ENCODE results near the gene SYNPO.

The SYNPO gene

DNA sequence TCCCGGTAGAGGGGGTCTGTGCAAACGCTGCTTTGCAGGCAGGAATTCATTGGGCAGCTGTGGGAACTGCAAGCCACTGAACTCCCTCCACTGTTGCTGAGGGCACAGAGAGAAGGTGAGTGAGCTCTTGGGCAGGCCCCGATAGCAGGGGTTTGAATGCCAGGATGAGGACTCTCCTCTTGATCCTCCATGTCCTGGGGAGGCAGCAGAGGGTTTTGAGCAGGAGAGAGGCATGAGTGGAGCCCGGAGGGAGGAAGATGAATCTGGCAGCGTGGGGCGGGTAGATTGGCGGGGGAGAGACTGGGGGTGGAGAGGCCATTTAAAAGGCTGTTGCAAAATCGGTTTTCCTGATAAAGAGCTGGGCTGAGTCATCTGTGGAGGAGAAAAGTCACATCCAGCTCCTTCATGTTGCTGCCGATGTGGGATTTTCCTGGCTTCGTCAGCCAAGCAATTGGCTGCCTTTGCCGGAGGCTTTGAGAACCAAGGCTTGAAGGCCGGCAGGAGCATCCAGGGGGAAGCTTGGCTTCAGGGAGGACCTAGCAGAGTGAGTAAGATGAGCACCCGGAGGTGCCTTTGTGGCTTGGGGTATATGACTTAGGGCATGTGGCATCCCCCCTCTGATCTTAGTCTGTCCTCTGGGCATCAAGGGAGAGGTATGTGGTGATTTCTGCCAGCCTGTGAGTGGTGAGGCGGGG, at the start of gene SYNPO:
SYNPO (plus strand) TSS at position 350 of the 695 bp plus-strand sequence. CDS start 7,616 bp downstream, outside the sequence.
- DNase-seq: peak in 32 of 56 donors; percentile 20 to 74 (median 47)

- peak in 21 of 56 donors; percentile 8 to 58 (median 35) for DNase-seq
Measured at GRCh38 chr5:150590979-150591695, 49.3 kb upstream of the SYNPO start.

GRCh38 chr5:150593593-150593992, 46.9 kb upstream of the SYNPO start:
- DNase-seq: no peak

DNA sequence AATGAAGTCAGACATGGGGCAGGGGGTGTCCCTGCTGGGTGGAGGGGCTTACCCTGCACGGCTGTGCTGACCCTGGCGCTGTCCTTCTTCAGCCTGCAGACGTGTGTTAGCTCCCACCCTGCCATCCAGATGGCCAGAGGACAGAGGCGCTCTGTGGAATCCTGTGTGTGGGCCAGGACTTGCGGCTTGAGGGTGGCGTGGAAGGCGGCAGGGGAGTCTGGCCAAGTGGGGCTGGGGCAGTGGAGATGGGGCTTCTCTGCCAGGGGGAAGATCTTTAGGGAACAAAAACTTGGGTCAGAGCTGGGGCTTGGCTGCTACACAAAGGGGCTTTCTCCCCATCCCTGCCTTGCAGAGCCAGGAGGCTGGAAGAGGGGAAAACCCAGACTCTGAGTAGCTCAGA, 46.5 kb upstream of the SYNPO start:
- peak in 25 of 56 donors; percentile 15 to 63 (median 35) for DNase-seq

DNA sequence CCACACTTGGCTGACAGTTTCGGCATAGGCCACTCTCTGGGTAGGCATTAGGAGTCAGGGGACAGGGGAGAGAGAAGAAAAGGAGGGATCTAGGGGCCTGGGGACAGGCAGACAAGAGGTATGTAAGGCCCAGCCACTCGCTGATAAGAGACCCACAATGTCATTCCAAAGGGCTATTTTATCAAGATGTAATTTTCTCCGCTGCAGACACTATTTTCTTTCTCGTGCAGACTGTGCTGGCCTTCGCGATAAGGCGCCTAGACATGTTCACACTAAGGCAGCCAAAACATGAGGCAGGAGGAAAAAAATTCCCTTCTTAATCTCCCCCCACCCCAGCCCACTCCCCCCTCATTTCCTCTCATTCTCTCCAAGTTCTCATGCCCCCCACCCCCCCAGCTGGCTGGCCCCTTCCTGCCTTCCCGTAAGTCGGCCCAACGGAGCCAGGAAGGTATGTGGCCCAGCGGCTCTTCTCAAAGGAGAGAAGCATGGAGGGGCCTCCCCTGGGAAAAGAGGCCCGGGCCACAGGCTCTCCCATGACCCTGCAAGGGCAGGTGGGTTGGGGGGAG, 44.9 kb upstream of the SYNPO start:
- DNase-seq: no peak

GRCh38 chr5:150596313-150596712, 44.1 kb upstream of the SYNPO start:
- no peak for DNase-seq

DNA sequence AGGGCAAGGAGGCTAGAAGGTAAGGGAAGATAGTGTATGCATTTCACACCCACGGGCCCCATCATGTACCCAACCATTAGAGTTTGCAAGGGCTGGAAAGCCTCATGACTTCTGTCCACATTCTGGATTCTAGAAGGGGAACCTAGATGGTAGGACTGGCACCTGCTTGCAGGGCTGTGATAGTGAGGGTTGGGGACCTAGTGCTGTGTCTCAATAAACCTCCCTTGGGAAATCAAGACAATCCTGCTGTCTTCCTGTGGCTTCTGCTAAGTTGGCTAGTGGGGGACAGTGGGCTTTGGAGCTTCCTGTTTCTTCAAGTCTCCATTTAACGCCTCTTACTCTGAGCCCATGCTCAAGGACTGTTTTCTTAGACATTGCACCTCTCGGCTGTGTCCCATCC, 43.6 kb upstream of the SYNPO start:
- DNase-seq: no peak

DNA sequence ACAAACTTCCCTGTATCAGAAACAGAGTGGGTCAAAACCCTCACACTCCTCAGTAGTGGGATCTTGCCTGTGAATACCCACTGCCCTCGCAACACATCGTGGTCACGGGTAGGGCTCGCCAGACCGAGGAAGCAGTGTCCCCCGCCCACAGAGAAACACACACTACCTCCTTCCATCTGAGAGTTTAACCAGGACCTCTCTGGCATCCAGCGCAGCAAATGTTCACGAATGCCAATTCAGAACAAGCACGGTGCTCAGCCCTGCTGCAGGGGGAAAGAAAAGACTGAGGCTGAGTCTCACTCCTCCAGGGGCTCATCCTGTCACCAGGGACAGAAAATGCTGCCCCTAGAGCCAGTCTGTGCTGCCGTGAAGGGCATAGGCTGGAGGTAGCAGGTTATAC, 42.5 kb upstream of the SYNPO start:
- DNase-seq: no peak

DNA sequence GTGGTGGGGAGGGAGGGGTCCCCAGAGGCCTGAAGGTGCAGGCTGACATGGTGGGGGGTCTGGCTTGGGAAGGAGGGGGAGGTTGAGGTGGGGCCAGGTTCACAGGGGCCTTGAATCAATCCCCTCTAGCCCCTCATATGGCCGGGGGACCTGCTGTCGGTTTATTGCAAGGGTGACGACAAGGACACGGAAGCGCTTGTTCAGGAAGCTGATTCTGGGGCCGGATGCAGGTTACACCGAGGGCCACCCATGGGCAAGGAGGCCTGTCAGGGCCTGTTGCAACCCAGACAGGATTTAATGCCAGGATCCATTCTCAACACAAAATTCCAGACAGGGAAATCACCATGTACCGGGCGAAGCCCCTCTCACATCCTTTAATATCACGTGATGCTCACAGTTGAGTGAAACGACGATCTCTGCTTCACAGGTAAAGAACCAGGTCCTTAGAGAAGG, 41.6 kb upstream of the SYNPO start:
- no peak for DNase-seq

- no peak for DNase-seq
Measured at GRCh38 chr5:150599281-150599680, 41.2 kb upstream of the SYNPO start.

GRCh38 chr5:150599917-150600511, 40.4 kb upstream of the SYNPO start:
- DNase-seq: peak in 31 of 56 donors; percentile 10 to 78 (median 28)

DNA sequence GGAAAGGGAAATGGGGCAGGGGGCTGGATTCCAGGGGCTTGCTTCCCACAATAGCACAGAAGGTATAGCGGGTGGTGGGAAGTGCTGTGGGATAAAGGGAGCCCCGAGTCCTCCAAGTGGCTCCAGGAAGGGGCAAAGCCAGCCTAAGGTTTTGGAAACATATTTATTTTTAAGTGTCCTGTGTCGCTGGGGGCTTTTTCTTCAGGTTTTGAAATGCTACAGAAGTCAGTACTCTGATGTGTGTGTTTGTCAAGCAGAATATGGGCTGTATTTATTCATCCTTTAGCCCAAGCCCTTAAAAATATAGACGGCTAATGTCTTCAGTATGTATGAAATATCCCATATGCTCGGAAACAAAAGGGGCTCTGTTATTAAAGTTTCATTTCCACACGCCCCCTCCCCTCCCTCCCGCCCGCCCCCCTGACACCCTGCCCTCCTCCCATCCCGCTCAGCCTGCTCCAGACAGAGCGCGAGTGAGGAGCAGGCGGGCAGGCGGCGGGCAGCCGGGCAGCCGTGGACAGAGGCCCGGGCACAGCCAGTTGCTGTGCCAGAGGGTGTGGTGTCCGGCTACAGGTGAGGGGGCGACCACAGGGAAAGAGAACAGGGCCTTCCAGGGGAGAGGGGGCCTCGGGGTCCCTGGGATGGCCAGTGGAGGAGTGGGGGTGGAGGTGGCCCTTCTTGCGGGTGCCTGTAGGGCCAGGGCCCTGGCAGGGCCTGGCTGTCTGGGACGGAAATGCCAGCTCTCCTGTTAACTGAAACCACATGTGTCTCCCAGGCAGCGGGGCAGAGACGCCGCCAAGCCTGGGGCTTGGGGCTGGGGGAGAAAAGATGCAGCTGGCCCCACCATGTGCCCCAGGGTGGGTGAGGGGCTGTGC, 39.6 kb upstream of the SYNPO start:
- DNase-seq: no peak

- no peak for DNase-seq
Measured at GRCh38 chr5:150601491-150602345, 38.7 kb upstream of the SYNPO start.

GRCh38 chr5:150603052-150603451, 37.4 kb upstream of the SYNPO start:
- DNase-seq: no peak

DNA sequence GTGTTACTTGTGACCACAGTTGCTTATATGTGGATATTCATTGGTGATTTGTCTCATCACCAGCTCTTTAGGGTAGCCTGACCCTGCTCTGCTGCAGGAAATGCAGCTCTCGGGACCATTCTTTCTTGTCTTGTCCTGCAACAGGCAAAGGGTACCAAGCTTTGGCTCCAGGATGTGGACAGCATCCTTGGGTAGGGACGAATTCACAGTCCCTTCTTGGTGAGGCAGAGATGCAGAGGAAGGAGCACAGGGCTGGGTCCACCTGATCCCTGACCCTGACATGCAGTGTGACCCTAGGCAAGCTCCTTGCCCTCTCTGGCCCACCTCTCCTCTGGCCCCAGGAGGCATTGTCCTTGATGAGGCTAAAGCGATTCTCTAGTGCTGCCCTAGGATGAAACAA, 37.0 kb upstream of the SYNPO start:
- DNase-seq: no peak

DNA sequence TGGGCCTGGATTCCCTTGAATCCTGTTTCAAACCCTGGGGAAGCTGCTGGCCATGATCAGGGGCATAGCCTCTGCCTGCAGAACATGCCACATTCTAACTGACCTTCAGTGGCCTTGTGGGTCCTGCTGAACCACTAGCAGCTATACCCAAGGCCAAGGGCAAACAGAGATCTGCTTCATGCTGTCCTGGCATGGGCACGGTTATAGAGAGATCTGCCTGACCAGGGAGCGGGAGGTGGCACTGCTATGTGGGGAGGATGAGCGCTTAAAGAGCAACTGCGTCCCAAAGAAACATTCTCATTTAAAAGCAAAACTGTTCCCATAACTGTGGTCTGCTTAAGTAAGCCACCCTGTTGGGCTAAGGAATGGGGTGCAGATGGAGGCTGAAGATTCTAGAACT, 36.5 kb upstream of the SYNPO start:
- DNase-seq: no peak

GRCh38 chr5:150604894-150605440, 35.5 kb upstream of the SYNPO start:
- no peak for DNase-seq

GRCh38 chr5:150605546-150605945, 34.9 kb upstream of the SYNPO start:
- no peak for DNase-seq

DNA sequence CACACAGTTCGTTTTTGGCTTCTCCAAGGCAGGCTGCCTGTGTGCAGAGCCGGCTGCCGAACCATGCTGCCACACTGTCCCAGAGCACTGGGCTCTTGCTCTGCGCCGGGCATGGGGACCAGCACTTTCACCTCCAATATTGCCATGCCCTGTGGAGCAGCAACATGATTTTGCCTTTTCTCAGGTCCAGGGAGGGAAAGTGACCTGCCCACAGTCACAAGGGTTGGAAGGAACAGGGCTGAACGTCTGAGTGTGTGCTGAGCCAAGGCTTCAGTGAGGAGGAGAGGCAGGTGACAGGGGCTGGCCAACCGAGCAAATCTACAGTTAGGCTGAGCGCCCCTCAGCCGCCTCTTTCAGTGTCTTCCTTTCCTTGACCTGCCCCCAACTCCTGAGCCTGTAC, 34.0 kb upstream of the SYNPO start:
- DNase-seq: no peak

DNA sequence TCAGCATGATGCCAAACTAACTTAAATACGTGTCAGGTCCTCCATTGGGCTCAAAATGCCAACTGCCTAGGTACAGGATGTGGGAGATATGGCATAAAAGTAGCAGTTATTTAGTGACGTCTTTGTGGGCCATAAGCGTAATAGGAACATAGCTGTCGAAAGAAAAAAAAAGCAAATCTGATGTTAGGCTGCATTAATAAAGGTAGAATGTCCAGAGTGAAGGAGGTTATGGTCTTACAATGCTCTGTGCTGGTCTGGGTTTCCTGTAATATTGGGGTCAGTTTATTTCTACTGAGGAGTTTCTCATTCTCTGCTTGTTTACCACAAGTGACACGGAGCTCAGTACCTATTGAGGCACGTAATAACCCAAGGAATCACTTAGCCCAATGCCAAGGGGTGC, 33.4 kb upstream of the SYNPO start:
- no peak for DNase-seq
